ENCODE results near the gene PRKAG2.

- TF ChIP-seq, protein P1, sequence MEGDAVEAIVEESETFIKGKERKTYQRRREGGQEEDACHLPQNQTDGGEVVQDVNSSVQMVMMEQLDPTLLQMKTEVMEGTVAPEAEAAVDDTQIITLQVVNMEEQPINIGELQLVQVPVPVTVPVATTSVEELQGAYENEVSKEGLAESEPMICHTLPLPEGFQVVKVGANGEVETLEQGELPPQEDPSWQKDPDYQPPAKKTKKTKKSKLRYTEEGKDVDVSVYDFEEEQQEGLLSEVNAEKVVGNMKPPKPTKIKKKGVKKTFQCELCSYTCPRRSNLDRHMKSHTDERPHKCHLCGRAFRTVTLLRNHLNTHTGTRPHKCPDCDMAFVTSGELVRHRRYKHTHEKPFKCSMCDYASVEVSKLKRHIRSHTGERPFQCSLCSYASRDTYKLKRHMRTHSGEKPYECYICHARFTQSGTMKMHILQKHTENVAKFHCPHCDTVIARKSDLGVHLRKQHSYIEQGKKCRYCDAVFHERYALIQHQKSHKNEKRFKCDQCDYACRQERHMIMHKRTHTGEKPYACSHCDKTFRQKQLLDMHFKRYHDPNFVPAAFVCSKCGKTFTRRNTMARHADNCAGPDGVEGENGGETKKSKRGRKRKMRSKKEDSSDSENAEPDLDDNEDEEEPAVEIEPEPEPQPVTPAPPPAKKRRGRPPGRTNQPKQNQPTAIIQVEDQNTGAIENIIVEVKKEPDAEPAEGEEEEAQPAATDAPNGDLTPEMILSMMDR (IDR thresholded peaks at IDR 0.05) = no peak
- no peak for TF ChIP-seq POLR2A (IDR thresholded peaks at IDR 0.05)
Measured at GRCh38 chr7:151792086-151792485, 84.8 kb downstream of the PRKAG2 start.

Measured in Peyer's patch (tissue), 4 donors.